Gastroesophageal sphincter (tissue), 3 donors: Measurements from ENCODE around the gene PLAGL2.

Experiments used
- CTCF ChIP-seq, 4 experiments: fragments of 200-600 bp in 2 of 4; fragments of 450-650 bp in 2 of 4; sonication (generic) in 1 of 4; IDR thresholded peaks; one replicate each; pipeline ENCODE4 v1.5.1; 2017 to 2019; ENCODE audit warnings: antibody characterized with exemption in 4 of 4, mild to moderate bottlenecking in 2 of 4, moderate library complexity in 2 of 4
- EP300 ChIP-seq: sonication (generic); formaldehyde crosslinking; IDR thresholded peaks from one replicate; pipeline ENCODE4 v1.6.1; 2017; ENCODE audit warnings: antibody characterized with exemption, mild to moderate bottlenecking
- POLR2A ChIP-seq, 2 donors: fragments of 450-650 bp; IDR thresholded peaks; one replicate each; pipeline ENCODE4 v1.6.1; 2017; ENCODE audit warnings: antibody characterized with exemption in 2 of 2, mild to moderate bottlenecking in 2 of 2, moderate library complexity in 1 of 2

- TF ChIP-seq CTCF (IDR thresholded peaks at IDR 0.05) = no peak
- no peak for TF ChIP-seq POLR2A (IDR thresholded peaks at IDR 0.05)
- TF ChIP-seq EP300 = no peak
These were observed 15.7 kb downstream of the PLAGL2 start for GRCh38 chr20:32191873-32192272.
